A549 treated with ZK216348 at 1 μM for 4 hours (cell line): ENCODE measurements around the gene MAGEB1. TPM values are rescaled to one million over a fixed set of nuclear protein-coding genes. Genes with fewer than 3 reads are reported as not detected.

ENCODE experiments used
- total RNA-seq: library from RNA; stranded (reverse); fragments of 200-300 nt; extraction: Qiagen RNA extraction; gene quantifications from 5 replicates; pipeline ENCODE4 v1.2.3, GENCODE V29; 2022; ENCODE audit warnings: low read depth

MAGEB1 gene, protein sequence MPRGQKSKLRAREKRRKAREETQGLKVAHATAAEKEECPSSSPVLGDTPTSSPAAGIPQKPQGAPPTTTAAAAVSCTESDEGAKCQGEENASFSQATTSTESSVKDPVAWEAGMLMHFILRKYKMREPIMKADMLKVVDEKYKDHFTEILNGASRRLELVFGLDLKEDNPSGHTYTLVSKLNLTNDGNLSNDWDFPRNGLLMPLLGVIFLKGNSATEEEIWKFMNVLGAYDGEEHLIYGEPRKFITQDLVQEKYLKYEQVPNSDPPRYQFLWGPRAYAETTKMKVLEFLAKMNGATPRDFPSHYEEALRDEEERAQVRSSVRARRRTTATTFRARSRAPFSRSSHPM
- not detected in 5 replicates for total RNA-seq

DNA sequence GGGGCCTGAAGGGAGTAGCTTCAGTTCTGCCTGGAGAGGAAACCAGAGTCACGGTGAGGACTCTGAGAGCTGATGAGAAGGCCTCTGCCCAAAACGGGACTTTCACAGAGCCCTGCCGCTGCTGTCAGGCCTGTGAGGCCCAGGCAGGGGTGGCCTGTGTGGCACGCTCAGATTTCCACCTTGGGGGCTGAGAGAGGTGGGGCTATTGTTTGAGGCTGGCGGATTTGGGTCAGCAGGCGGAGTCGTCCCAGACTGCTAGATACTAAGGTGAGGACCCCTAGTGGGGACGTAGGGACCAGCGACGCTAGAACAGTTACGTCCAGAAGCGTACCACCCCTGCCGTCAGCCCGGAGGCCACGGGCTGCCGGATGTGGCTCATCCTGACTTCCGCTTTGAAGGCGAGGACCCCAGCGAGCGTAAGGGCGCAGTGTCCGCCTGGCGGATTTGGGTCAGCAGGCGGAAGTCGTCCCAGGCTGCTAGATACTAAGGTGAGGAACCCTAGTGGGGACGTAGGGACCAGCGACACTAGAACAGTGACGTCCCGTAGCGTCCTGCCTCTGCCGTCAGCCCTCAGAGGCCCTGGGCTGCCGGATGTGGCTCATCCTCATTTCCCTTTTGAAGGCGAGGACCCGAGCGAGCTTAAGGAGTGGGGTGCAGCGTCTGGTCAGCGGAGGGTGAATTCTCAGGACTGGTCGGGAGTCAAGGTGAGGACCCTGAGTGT, at the start of gene MAGEB1:
Gene MAGEB1, plus strand, starts transcription at position 378 of the 721 bp plus-strand sequence. CDS start 3,348 bp downstream, outside the sequence.

DNA sequence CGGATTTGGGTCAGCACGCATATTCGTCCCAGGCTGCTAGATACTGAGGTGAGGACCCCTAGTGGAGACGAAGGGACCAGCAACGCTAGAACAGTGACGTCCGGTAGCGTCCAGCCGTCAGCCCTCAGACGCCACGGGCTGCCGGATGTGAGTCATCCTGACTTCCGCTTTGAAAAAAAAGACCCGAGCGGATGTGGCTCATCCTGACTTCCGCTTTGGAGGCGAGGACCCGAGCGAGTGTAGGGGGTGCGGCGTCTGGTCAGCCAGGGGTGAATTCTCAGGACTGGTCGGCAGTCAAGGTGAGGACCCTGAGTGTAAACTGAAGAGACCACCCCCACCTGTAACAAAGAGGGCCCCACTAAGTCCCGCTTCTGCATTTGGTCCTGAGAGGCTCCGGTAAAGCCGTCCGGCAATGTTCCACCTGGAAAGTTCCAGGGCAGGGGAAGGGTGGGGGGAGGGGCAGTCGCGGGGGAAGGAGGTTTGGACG, 31.5 kb upstream of the MAGEB1 start, which contains the start of gene MAGEB2:
Gene MAGEB2, plus strand, starts transcription at position 207 of the 487 bp plus-strand sequence. CDS start 3,018 bp downstream, outside the sequence.

GRCh38 chrX:30230395-30230794, 16.6 kb upstream of the MAGEB1 start, which contains the start of gene MAGEB3:
TSS of gene MAGEB3 (plus strand) at chrX:30230657. CDS start at chrX:30235925, 5,268 bp downstream.

GRCh38 chrX:30241724-30242415, 5.1 kb upstream of the MAGEB1 start, which contains the start of gene MAGEB4:
TSS of gene MAGEB4 (plus strand) at chrX:30242000. CDS start at chrX:30242136, 136 bp downstream.

Other genes starting within 250 kb of the MAGEB1 start
- not detected in 5 replicates for gene MAGEB2, start 31.6 kb upstream of the MAGEB1 start, total RNA-seq
- gene MAGEB3, start 16.5 kb upstream of the MAGEB1 start, total RNA-seq = not detected in 5 replicates
- not detected in 5 replicates for gene MAGEB4, start 5.1 kb upstream of the MAGEB1 start, total RNA-seq
- gene NR0B1, start 62.2 kb downstream of the MAGEB1 start, total RNA-seq = 26.1 to 36.6 TPM (median 26.9 TPM) in 5 replicates